Activated CD4-positive, alpha-beta T cell treated with anti-CD3 and anti-CD28 coated beads, Interleukin-2, amount 10 ng/mL, durations not matched to agents 7 days and 5 days (primary cell): ENCODE measurements around the gene GNAI2. TPM values are rescaled to one million over a fixed set of nuclear protein-coding genes. Genes with fewer than 3 reads are reported as not detected.

ENCODE experiments used
- CTCF ChIA-PET: fragments of 350-600 bp; sonication (Branson Sonifier 250); formaldehyde crosslinking; loops from one replicate; lab custom pipeline; 2021; ENCODE audit warnings: antibody characterized with exemption; lab: Charles Lee
- POLR2A ChIA-PET: fragments of 350-600 bp; sonication (Branson Sonifier 250); formaldehyde crosslinking; loops from one replicate; lab custom pipeline; 2021; ENCODE audit warnings: antibody characterized with exemption; lab: Charles Lee
- DNase-seq: peaks from one replicate; pipeline ENCODE4 v3.0.0-alpha.2; 2020
- H3K27ac Mint-ChIP-seq: one replicate; pipeline ENCODE4 v1.8.0; 2021; ENCODE audit warnings: mild to moderate bottlenecking, moderate library complexity, mixed read lengths
- H3K27me3 Mint-ChIP-seq: one replicate; pipeline ENCODE4 v1.8.0; 2021; ENCODE audit warnings: mixed read lengths
- H3K36me3 Mint-ChIP-seq: one replicate; pipeline ENCODE4 v1.8.0; 2021; ENCODE audit warnings: low read depth, mixed read lengths
- H3K4me1 Mint-ChIP-seq: one replicate; pipeline ENCODE4 v1.8.0; 2021; ENCODE audit warnings: mixed read lengths
- H3K4me3 Mint-ChIP-seq: one replicate; pipeline ENCODE4 v1.8.0; 2021; ENCODE audit warnings: mild to moderate bottlenecking, moderate library complexity, mixed read lengths
- H3K9me3 Mint-ChIP-seq: one replicate; pipeline ENCODE4 v1.8.0; 2021; ENCODE audit warnings: mixed read lengths
- total RNA-seq, 2 experiments: library from RNA; stranded (reverse); gene quantifications; one replicate each; pipeline ENCODE4 v1.2.3, GENCODE V29; 2021

The GNAI2 gene
- total RNA-seq, 2 experiments from 2014 or later = 489 to 524 TPM

- POLR2A ChIA-PET = no interaction called here
- no peaks in the 10 kb centered on the region for H3K36me3 Mint-ChIP-seq
These were observed 5.2 kb upstream of the GNAI2 start for GRCh38 chr3:50230794-50231125.

GRCh38 chr3:50231581-50231980 lies 4.4 kb upstream of the GNAI2 start:
- DNase-seq = no peak
- Mint-ChIP-seq H3K4me3 (no peak overlapping the region), H3K27me3 (no peaks in the 10 kb centered on the region), H3K36me3 (peaks cover 4% of the 10 kb centered on the region), H3K4me1 (peaks cover 37% of the 10 kb centered on the region), H3K27ac (no peak overlapping the region), H3K9me3 (no peaks in the 10 kb centered on the region)
- POLR2A ChIA-PET = no interaction called here
- CTCF ChIA-PET = interaction anchor here (11.1 kb wide), 1 partner anchor 15 kb away, joined by 212 read pairs; no protein-coding TSS in a partner anchor

More at GRCh38 chr3:50230794-50231125, 5.2 kb upstream of the GNAI2 start:
- no peak overlapping the region for H3K27ac Mint-ChIP-seq
- no peak for DNase-seq
- CTCF ChIA-PET = interaction anchor here (11.1 to 17.4 kb wide), 2 partner anchors 15 to 36 kb away, joined by 175 to 212 read pairs; no protein-coding TSS in a partner anchor
- H3K4me1 Mint-ChIP-seq = peaks cover 43% of the 10 kb centered on the region
- no peaks in the 10 kb centered on the region for H3K27me3 Mint-ChIP-seq
- no peak overlapping the region for H3K4me3 Mint-ChIP-seq
- no peaks in the 10 kb centered on the region for H3K9me3 Mint-ChIP-seq

- DNase-seq = no peak
- Mint-ChIP-seq H3K27me3 (no peaks in the 10 kb centered on the region), H3K4me3 (no peak overlapping the region), H3K36me3 (peaks cover 11% of the 10 kb centered on the region), H3K4me1 (peaks cover 31% of the 10 kb centered on the region), H3K27ac (no peak overlapping the region), H3K9me3 (no peaks in the 10 kb centered on the region)
- ChIA-PET POLR2A (no interaction called here), CTCF (interaction anchor here (11.1 kb wide), 1 partner anchor 14 kb away, joined by 212 read pairs; no protein-coding TSS in a partner anchor)
These were observed 3.7 kb upstream of the GNAI2 start for GRCh38 chr3:50232303-50232702.

- DNase-seq = no peak
- H3K27ac Mint-ChIP-seq = no peak overlapping the region
- CTCF ChIA-PET = interaction anchor here (0.6 to 11.1 kb wide), 3 partner anchors 13 to 310 kb away, joined by 4 to 212 read pairs (median 17); no protein-coding TSS in a partner anchor
- peaks cover 29% of the 10 kb centered on the region for H3K4me1 Mint-ChIP-seq
- H3K27me3 Mint-ChIP-seq = no peaks in the 10 kb centered on the region
- no peak overlapping the region for H3K4me3 Mint-ChIP-seq
- peaks cover 20% of the 10 kb centered on the region for H3K36me3 Mint-ChIP-seq
- POLR2A ChIA-PET = no interaction called here
- H3K9me3 Mint-ChIP-seq = no peaks in the 10 kb centered on the region
These were observed 2.8 kb upstream of the GNAI2 start for GRCh38 chr3:50233176-50233575.

GRCh38 chr3:50236484-50237132 lies 604 bp downstream of the GNAI2 start:
- no peak for DNase-seq
- ChIA-PET POLR2A (interaction anchor here (2.0 kb wide), 1 partner anchor 10 kb away, joined by 8 read pairs; no protein-coding TSS in a partner anchor), CTCF (interaction anchor here (0.9 to 4.3 kb wide), 9 partner anchors 10 to 101 kb away, joined by 3 to 42 read pairs (median 5); partner anchors contain the start of genes HYAL3 and NAA80)
- H3K4me3 Mint-ChIP-seq = peak overlapping the region; percentile 93
- no peaks in the 10 kb centered on the region for H3K27me3 Mint-ChIP-seq
- H3K36me3 Mint-ChIP-seq = peaks cover 44% of the 10 kb centered on the region
- peak overlapping the region; percentile 97 for H3K27ac Mint-ChIP-seq
- H3K9me3 Mint-ChIP-seq = no peaks in the 10 kb centered on the region
- peaks cover 48% of the 10 kb centered on the region for H3K4me1 Mint-ChIP-seq

- H3K36me3 Mint-ChIP-seq = peaks cover 44% of the 10 kb centered on the region
- ChIA-PET POLR2A (interaction anchor here (0.7 to 1.2 kb wide), 3 partner anchors 10 to 297 kb away, joined by 3 to 6 read pairs (median 6); no protein-coding TSS in a partner anchor), CTCF (interaction anchor here (1.1 to 4.3 kb wide), 3 partner anchors 10 to 23 kb away, joined by 4 to 42 read pairs (median 24); no protein-coding TSS in a partner anchor)
- H3K27ac Mint-ChIP-seq = peak overlapping the region; percentile 97
- peak; percentile 55 for DNase-seq
- H3K4me3 Mint-ChIP-seq = peak overlapping the region; percentile 93
- no peaks in the 10 kb centered on the region for H3K27me3 Mint-ChIP-seq
- peaks cover 54% of the 10 kb centered on the region for H3K4me1 Mint-ChIP-seq
- no peaks in the 10 kb centered on the region for H3K9me3 Mint-ChIP-seq
These were observed 1.2 kb downstream of the GNAI2 start for GRCh38 chr3:50237133-50237651.

- Mint-ChIP-seq H3K27me3 (no peaks in the 10 kb centered on the region), H3K4me3 (peak overlapping the region; percentile 93)
These were observed 1.9 kb downstream of the GNAI2 start for GRCh38 chr3:50237754-50238548.

GRCh38 chr3:50238549-50239026 lies 2.6 kb downstream of the GNAI2 start:
- DNase-seq = no peak
- no peaks in the 10 kb centered on the region for H3K27me3 Mint-ChIP-seq
- H3K36me3 Mint-ChIP-seq = peaks cover 46% of the 10 kb centered on the region
- peak overlapping the region; percentile 93 for H3K4me3 Mint-ChIP-seq
- CTCF ChIA-PET = interaction anchor here (0.6 to 4.3 kb wide), 3 partner anchors 9 to 22 kb away, joined by 4 to 42 read pairs (median 4); no protein-coding TSS in a partner anchor
- peaks cover 65% of the 10 kb centered on the region for H3K4me1 Mint-ChIP-seq
- no peaks in the 10 kb centered on the region for H3K9me3 Mint-ChIP-seq
- POLR2A ChIA-PET = interaction anchor here (0.7 to 1.2 kb wide), 2 partner anchors 11 to 1158 kb away, joined by 3 read pairs; no protein-coding TSS in a partner anchor
- peak overlapping the region; percentile 97 for H3K27ac Mint-ChIP-seq

More at GRCh38 chr3:50237754-50238548, 1.9 kb downstream of the GNAI2 start:
- no peaks in the 10 kb centered on the region for H3K9me3 Mint-ChIP-seq
- H3K36me3 Mint-ChIP-seq = peaks cover 44% of the 10 kb centered on the region
- DNase-seq = peak; percentile 93
- ChIA-PET CTCF (interaction anchor here (1.8 to 4.3 kb wide), 3 partner anchors 10 to 22 kb away, joined by 4 to 42 read pairs (median 24); no protein-coding TSS in a partner anchor), POLR2A (interaction anchor here (0.7 to 1.2 kb wide), 3 partner anchors 9 to 298 kb away, joined by 3 to 6 read pairs (median 6); no protein-coding TSS in a partner anchor)
- H3K4me1 Mint-ChIP-seq = peaks cover 61% of the 10 kb centered on the region
- H3K27ac Mint-ChIP-seq = peak overlapping the region; percentile 97

GRCh38 chr3:50239649-50240048 lies 3.6 kb downstream of the GNAI2 start:
- Mint-ChIP-seq H3K27me3 (no peaks in the 10 kb centered on the region), H3K9me3 (no peaks in the 10 kb centered on the region), H3K4me1 (peaks cover 68% of the 10 kb centered on the region), H3K27ac (peak overlapping the region; percentile 97), H3K36me3 (peaks cover 51% of the 10 kb centered on the region), H3K4me3 (peak overlapping the region; percentile 93)
- DNase-seq = no peak
- ChIA-PET CTCF (interaction anchor here (1.1 to 13.3 kb wide), 3 partner anchors 8 to 28 kb away, joined by 3 to 212 read pairs (median 42); no protein-coding TSS in a partner anchor), POLR2A (no interaction called here)

- Mint-ChIP-seq H3K9me3 (no peaks in the 10 kb centered on the region), H3K27ac (peak overlapping the region; percentile 87), H3K4me1 (peaks cover 74% of the 10 kb centered on the region), H3K36me3 (peaks cover 53% of the 10 kb centered on the region), H3K4me3 (peak overlapping the region; percentile 48), H3K27me3 (no peaks in the 10 kb centered on the region)
- DNase-seq = no peak
- POLR2A ChIA-PET = interaction anchor here (0.9 kb wide), 1 partner anchor 13 kb away, joined by 4 read pairs; no protein-coding TSS in a partner anchor
- CTCF ChIA-PET = interaction anchor here (0.8 to 13.3 kb wide), 3 partner anchors 11 to 57 kb away, joined by 3 to 212 read pairs (median 5); no protein-coding TSS in a partner anchor
These were observed 5.2 kb downstream of the GNAI2 start for GRCh38 chr3:50241163-50241562.

- Mint-ChIP-seq H3K4me1 (peaks cover 81% of the 10 kb centered on the region), H3K27me3 (no peaks in the 10 kb centered on the region), H3K4me3 (peak overlapping the region; percentile 60), H3K9me3 (no peaks in the 10 kb centered on the region), H3K36me3 (peaks cover 49% of the 10 kb centered on the region), H3K27ac (peak overlapping the region; percentile 87)
- POLR2A ChIA-PET = interaction anchor here (0.9 kb wide), 1 partner anchor 14 kb away, joined by 4 read pairs; no protein-coding TSS in a partner anchor
- CTCF ChIA-PET = interaction anchor here (0.5 to 13.3 kb wide), 4 partner anchors 12 to 797 kb away, joined by 3 to 212 read pairs (median 6); no protein-coding TSS in a partner anchor
- no peak for DNase-seq
These were observed 5.8 kb downstream of the GNAI2 start for GRCh38 chr3:50241713-50242380.
